ENCODE results near the gene UQCRHL.
"Not testable (repeated sequence)": the region's sequence is repeated elsewhere in the genome, so short reads cannot be mapped to it uniquely, and the experiment has no call there.

Gene UQCRHL

DNA sequence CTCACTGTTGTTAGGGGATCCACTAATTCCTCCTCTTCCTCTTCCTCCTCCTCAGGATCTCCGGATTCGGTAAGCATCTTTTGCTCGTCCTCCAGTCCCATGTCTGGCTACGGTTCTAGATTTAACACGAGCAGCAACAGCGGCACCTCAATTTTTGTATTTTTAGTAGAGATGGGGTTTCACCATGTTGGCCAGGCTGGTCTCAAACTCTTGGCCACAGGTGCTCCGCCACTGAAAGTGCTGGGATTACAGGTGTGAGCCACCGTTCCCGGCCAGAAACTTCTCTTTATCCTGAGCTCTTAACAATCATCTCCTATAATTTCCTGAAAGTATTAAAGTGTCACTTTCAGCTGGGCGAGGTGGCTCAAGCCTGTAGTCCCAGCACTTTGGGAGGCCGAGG, at the start of gene UQCRHL:
UQCRHL (minus strand) TSS at position 101 of the 400 bp plus-strand sequence; CDS start at position 101, 0 bp downstream.
- not testable (repeated sequence) for H3K27ac ChIP-seq (ENCODE audit: low read depth, low read length); H3K36me3 ChIP-seq (ENCODE audit: control insufficient read depth in 5 of 5, insufficient read depth in 5 of 5, low read length in 5 of 5); H3K9ac ChIP-seq (ENCODE audit: low read length in 5 of 5); H3K9me3 ChIP-seq (ENCODE audit: control insufficient read depth in 5 of 5, low read length in 5 of 5); H3K4me3 ChIP-seq (ENCODE audit: low read depth in 1 of 5, low read length in 5 of 5); H3K27me3 ChIP-seq (ENCODE audit: control insufficient read depth in 5 of 5, insufficient read depth in 4 of 5, low read length in 5 of 5)
- peaks cover 0 to 20% (median 18%) of the 10 kb centered on the region in 5 donors for H3K4me1 ChIP-seq (ENCODE audit: control insufficient read depth in 5 of 5, insufficient read depth in 5 of 5, low read length in 5 of 5)

DNA sequence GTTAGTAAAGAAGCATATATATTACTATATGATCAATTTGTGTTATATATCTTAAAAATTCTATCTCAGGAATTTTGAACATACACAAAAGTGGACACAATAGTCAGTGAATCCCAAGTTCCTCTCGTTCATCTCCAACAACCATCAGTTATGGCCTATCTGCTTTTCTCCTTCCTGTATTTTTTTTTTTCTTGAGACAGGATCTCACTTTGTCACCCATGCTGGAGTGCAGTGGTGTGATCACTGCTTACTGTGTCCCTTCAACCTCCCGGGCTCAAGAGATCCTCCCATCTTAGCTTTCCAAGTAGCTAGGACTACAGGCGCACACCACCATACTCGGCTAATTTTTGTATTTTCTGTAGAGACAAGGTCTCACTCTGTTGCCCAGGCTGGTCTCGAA, 49.4 kb upstream of the UQCRHL start:
- Histone ChIP-seq H3K27me3 (ENCODE audit: control insufficient read depth in 5 of 5, insufficient read depth in 4 of 5, low read length in 5 of 5) (no peaks in the 10 kb centered on the region), H3K27ac (ENCODE audit: low read depth, low read length) (no peak overlapping the region), H3K9me3 (ENCODE audit: control insufficient read depth in 5 of 5, low read length in 5 of 5) (no peaks in the 10 kb centered on the region), H3K36me3 (ENCODE audit: control insufficient read depth in 5 of 5, insufficient read depth in 5 of 5, low read length in 5 of 5) (peaks cover 0 to 2% (median 0%) of the 10 kb centered on the region in 5 donors), H3K4me1 (ENCODE audit: control insufficient read depth in 5 of 5, insufficient read depth in 5 of 5, low read length in 5 of 5) (peaks cover 0 to 14% (median 6%) of the 10 kb centered on the region in 5 donors), H3K9ac (ENCODE audit: low read length in 5 of 5) (no peak overlapping the region), H3K4me3 (ENCODE audit: low read depth in 1 of 5, low read length in 5 of 5) (no peak overlapping the region)

DNA sequence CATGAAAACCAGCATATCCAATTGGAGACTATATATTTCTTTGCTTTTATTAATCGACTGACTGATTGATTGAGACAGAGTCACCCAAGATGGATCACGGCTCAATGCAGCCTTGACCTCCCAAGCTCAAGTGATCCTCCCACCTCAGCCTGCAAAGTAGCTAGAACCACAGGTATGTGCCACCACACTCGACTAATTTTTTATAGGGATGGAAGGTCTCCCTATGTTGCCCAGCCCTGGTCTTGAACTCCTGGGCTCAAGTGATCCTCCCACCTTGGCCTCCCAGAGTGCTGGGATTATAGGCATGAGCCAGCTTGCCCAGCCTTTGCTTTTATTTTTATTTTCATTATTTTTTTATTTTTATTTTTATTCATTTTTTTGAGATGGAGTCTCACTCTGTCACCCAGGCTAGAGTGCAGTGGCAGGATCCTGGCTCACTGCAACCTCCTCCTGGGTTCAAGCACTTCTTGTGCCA, 45.4 kb upstream of the UQCRHL start:
- Histone ChIP-seq H3K9me3 (ENCODE audit: control insufficient read depth in 5 of 5, low read length in 5 of 5) (no peaks in the 10 kb centered on the region), H3K4me1 (ENCODE audit: control insufficient read depth in 5 of 5, insufficient read depth in 5 of 5, low read length in 5 of 5) (peaks cover 0 to 34% (median 32%) of the 10 kb centered on the region in 5 donors), H3K36me3 (ENCODE audit: control insufficient read depth in 5 of 5, insufficient read depth in 5 of 5, low read length in 5 of 5) (no peaks in the 10 kb centered on the region), H3K27me3 (ENCODE audit: control insufficient read depth in 5 of 5, insufficient read depth in 4 of 5, low read length in 5 of 5) (no peaks in the 10 kb centered on the region), H3K4me3 (ENCODE audit: low read depth in 1 of 5, low read length in 5 of 5) (no peak overlapping the region), H3K27ac (ENCODE audit: low read depth, low read length) (no peak overlapping the region), H3K9ac (ENCODE audit: low read length in 5 of 5) (no peak overlapping the region)

DNA sequence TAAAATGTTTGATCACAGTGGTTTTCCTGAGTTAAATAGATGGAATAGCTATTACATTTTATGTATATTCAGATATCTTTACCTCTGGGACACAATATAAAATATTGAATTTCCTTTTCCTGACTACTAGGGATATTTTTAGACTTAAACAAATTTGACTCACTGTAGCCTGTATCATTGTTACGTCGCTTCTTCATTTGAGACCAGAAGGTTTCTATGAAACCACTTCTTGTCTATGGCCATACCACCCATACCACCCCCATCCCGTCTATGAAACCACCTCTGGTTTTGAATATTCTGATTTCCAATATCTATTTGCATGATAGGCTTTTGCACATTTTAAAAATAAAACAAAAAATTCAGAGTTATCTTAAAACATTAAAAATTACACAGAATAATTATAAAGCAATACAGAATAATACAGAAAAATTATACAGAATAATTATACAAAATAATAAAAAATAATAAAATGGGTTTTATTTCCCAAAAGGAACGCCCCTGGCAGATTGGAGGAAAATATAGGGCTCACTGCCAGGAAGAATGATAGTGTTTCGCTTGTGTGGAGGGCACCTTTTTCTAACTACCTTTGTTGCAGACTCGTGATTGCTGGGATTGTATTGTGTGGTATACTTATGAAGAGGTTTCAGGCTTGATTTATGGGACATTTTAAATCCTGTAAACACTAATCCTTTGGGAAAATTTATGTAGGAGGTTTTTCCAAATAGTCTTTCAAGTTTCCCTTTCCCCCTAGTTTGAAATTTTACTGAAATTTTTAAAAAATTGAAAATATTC, 44.8 kb upstream of the UQCRHL start:
- no peaks in the 10 kb centered on the region for H3K36me3 ChIP-seq (ENCODE audit: control insufficient read depth in 5 of 5, insufficient read depth in 5 of 5, low read length in 5 of 5)
- H3K9me3 ChIP-seq (ENCODE audit: control insufficient read depth in 5 of 5, low read length in 5 of 5), result no peaks in the 10 kb centered on the region
- H3K9ac ChIP-seq (ENCODE audit: low read length in 5 of 5), result no peak overlapping the region
- no peak overlapping the region for H3K4me3 ChIP-seq (ENCODE audit: low read depth in 1 of 5, low read length in 5 of 5)
- peaks cover 0 to 34% (median 32%) of the 10 kb centered on the region in 5 donors for H3K4me1 ChIP-seq (ENCODE audit: control insufficient read depth in 5 of 5, insufficient read depth in 5 of 5, low read length in 5 of 5)
- H3K27me3 ChIP-seq (ENCODE audit: control insufficient read depth in 5 of 5, insufficient read depth in 4 of 5, low read length in 5 of 5), result no peaks in the 10 kb centered on the region
- H3K27ac ChIP-seq (ENCODE audit: low read depth, low read length), result peak overlapping the region; percentile 95

DNA sequence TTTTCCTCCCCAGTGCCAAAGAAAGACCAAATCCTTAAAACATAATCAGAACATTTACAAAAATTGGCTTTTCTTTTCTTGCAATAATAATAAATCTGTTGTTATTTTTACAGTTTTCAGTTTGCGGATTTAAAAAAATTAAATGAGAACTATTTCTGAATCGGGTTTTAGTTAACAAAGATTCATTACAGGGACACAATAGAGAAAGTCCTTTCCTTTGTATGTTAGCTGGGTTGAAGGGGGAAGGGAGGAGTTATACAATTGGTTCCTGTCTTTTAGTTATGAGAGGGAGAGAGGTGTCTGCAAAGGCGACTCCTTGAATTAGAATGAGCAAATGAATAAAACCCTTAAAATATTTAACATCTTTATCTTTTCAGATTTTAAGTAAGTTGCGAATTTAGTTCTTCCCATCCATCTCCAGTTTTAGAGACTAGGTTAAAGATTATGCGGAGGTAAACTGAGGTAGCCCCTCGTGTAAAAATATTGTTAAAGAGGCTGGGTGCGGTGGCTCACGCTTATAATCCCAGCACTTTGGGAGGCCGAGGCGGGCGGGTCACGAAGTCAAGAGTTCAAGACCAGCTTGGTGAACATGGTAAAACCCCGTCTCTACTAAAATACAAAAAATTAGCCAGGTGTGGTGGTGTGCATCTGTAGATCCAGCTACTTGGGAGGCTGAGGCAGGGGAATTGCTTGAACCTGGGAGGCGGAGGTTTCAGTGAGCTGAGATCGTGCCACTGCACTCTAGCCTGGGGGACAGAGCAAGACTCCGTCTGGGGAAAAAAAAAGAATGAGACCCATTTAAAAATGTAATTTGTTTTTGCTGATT, 44.0 kb upstream of the UQCRHL start:
- Histone ChIP-seq H3K9me3 (ENCODE audit: control insufficient read depth in 5 of 5, low read length in 5 of 5) (no peaks in the 10 kb centered on the region), H3K4me1 (ENCODE audit: control insufficient read depth in 5 of 5, insufficient read depth in 5 of 5, low read length in 5 of 5) (peaks cover 2 to 41% (median 39%) of the 10 kb centered on the region in 5 donors), H3K4me3 (ENCODE audit: low read depth in 1 of 5, low read length in 5 of 5) (no peak overlapping the region), H3K27ac (ENCODE audit: low read depth, low read length) (peak overlapping the region; percentile 95), H3K27me3 (ENCODE audit: control insufficient read depth in 5 of 5, insufficient read depth in 4 of 5, low read length in 5 of 5) (no peaks in the 10 kb centered on the region), H3K9ac (ENCODE audit: low read length in 5 of 5) (peak overlapping the region in 2 of 5 donors; percentile 40 to 97), H3K36me3 (ENCODE audit: control insufficient read depth in 5 of 5, insufficient read depth in 5 of 5, low read length in 5 of 5) (no peaks in the 10 kb centered on the region)

DNA sequence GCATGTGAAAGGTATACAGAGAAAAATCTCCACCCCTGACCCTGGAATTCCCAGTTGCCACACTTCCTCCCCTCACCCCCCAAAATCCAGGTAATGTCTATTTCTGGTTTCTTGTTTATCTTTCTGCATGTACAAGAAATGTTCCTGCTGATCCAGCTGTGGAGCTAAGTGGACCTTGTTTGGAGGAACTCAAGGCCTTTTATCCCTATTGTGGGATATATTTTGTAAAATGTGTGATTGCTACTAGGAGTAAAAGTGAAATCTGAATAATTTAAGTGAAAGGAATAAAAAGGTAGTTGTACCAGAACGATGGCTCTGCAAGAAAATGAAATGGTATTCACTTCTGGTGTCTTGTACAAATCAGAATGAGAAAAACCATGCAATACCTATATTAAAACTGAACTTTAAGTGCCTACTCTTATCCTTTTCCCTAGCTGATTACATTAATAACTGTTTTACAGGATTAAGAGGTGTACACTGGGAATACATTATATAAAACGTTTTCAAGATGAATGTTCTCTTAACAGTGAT, 43.1 kb upstream of the UQCRHL start:
- H3K27ac ChIP-seq (ENCODE audit: low read depth, low read length), result peak overlapping the region; percentile 95
- H3K36me3 ChIP-seq (ENCODE audit: control insufficient read depth in 5 of 5, insufficient read depth in 5 of 5, low read length in 5 of 5), result no peaks in the 10 kb centered on the region
- peak overlapping the region in 3 of 5 donors; percentile 79 to 97 (median 95) for H3K9ac ChIP-seq (ENCODE audit: low read length in 5 of 5)
- peak overlapping the region; percentile 40 to 98 (median 85) for H3K4me3 ChIP-seq (ENCODE audit: low read depth in 1 of 5, low read length in 5 of 5)
- H3K4me1 ChIP-seq (ENCODE audit: control insufficient read depth in 5 of 5, insufficient read depth in 5 of 5, low read length in 5 of 5), result peaks cover 2 to 47% (median 42%) of the 10 kb centered on the region in 5 donors
- H3K9me3 ChIP-seq (ENCODE audit: control insufficient read depth in 5 of 5, low read length in 5 of 5), result no peaks in the 10 kb centered on the region
- no peaks in the 10 kb centered on the region for H3K27me3 ChIP-seq (ENCODE audit: control insufficient read depth in 5 of 5, insufficient read depth in 4 of 5, low read length in 5 of 5)

DNA sequence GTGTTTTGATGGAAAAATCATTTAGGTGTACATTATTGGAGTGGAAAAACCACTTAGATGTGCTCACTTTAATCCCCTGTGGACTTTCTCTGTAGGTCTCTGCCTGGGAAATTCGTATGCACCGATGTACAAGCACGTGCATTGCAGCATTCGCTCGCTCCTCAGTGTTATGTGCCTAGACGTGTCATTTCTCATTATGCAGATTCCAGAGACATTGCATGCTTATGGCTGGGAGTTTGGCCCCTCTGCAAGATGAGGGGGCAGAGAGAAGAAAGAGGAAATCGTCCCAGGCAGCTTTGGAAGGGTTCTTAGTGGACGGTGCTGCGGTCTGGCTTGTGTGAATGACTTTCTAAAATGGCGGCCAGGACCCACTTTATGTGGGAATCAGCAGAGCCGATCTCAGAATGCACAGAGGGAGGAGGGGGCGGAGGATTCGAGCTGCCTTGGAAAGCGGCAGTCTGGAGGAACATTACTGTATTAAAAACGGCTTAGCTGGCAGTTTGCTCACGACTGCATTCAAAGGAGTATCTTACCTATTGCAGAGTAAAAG, 42.4 kb upstream of the UQCRHL start:
- H3K27me3 ChIP-seq (ENCODE audit: control insufficient read depth in 5 of 5, insufficient read depth in 4 of 5, low read length in 5 of 5), result no peaks in the 10 kb centered on the region
- peak overlapping the region; percentile 95 for H3K27ac ChIP-seq (ENCODE audit: low read depth, low read length)
- peak overlapping the region; percentile 83 to 98 (median 95) for H3K4me3 ChIP-seq (ENCODE audit: low read depth in 1 of 5, low read length in 5 of 5)
- H3K9me3 ChIP-seq (ENCODE audit: control insufficient read depth in 5 of 5, low read length in 5 of 5), result no peaks in the 10 kb centered on the region
- no peaks in the 10 kb centered on the region for H3K36me3 ChIP-seq (ENCODE audit: control insufficient read depth in 5 of 5, insufficient read depth in 5 of 5, low read length in 5 of 5)
- peak overlapping the region; percentile 78 to 97 (median 90) for H3K9ac ChIP-seq (ENCODE audit: low read length in 5 of 5)
- H3K4me1 ChIP-seq (ENCODE audit: control insufficient read depth in 5 of 5, insufficient read depth in 5 of 5, low read length in 5 of 5), result peaks cover 2 to 48% (median 46%) of the 10 kb centered on the region in 5 donors

DNA sequence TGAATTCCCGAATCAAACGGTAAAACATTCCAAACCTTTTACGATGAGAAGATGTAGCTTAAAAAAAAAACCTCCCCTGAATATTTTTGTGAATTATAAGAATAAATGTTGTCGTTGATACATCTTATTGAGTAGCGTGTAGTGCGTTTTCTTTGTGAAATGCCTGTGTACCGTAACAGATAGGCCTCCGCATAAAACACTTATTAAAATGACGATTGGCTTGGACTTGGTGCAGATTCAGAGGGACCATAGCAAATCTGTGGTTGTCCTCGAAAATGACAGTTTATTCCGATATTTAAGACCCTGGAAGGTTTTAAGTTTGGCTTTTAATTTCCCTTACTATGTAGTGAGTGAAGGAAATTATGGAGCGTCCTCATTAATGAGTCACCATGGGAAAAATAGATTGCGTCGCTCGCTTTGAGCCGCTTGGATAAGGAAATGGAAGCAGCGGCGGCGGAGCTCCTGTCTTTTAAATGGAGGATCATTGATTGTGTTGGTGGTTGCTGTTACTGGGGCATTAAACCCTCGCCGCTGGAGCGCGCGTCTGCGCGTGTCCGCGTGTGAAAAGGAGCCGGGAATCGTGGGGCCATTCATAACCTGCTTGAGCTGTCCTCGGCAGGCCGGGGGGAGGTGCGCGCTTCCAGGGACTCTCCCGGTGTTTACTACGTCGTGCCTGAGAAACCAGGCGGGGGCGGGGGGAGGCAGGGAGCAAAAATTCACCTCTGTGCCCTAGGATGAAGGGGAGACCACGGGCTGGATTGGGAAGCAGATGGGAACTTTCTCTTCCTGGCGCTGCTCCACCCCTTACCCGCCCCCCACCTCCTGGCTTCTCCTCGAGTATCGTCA, 41.7 kb upstream of the UQCRHL start:
- no peaks in the 10 kb centered on the region for H3K36me3 ChIP-seq (ENCODE audit: control insufficient read depth in 5 of 5, insufficient read depth in 5 of 5, low read length in 5 of 5)
- H3K9me3 ChIP-seq (ENCODE audit: control insufficient read depth in 5 of 5, low read length in 5 of 5), result no peaks in the 10 kb centered on the region
- H3K27ac ChIP-seq (ENCODE audit: low read depth, low read length), result peak overlapping the region; percentile 95
- peak overlapping the region; percentile 83 to 98 (median 95) for H3K4me3 ChIP-seq (ENCODE audit: low read depth in 1 of 5, low read length in 5 of 5)
- H3K9ac ChIP-seq (ENCODE audit: low read length in 5 of 5), result peak overlapping the region; percentile 78 to 97 (median 90)
- H3K27me3 ChIP-seq (ENCODE audit: control insufficient read depth in 5 of 5, insufficient read depth in 4 of 5, low read length in 5 of 5), result no peaks in the 10 kb centered on the region
- H3K4me1 ChIP-seq (ENCODE audit: control insufficient read depth in 5 of 5, insufficient read depth in 5 of 5, low read length in 5 of 5), result peaks cover 2 to 50% (median 47%) of the 10 kb centered on the region in 5 donors
